Suppressor macrophage (primary cell): ENCODE measurements around the gene GNG7.
"Not testable (repeated sequence)": the region's sequence is repeated elsewhere in the genome, so short reads cannot be mapped to it uniquely, and the experiment has no call there.

Experiments
- DNase-seq, 4 experiments: peaks; one replicate each; pipeline ENCODE4 v3.0.0-alpha.2; 2020 to 2022

The GNG7 gene

GRCh38 chr19:2726904-2727639, 24.6 kb upstream of the GNG7 start:
- DNase-seq, result no peak

DNA sequence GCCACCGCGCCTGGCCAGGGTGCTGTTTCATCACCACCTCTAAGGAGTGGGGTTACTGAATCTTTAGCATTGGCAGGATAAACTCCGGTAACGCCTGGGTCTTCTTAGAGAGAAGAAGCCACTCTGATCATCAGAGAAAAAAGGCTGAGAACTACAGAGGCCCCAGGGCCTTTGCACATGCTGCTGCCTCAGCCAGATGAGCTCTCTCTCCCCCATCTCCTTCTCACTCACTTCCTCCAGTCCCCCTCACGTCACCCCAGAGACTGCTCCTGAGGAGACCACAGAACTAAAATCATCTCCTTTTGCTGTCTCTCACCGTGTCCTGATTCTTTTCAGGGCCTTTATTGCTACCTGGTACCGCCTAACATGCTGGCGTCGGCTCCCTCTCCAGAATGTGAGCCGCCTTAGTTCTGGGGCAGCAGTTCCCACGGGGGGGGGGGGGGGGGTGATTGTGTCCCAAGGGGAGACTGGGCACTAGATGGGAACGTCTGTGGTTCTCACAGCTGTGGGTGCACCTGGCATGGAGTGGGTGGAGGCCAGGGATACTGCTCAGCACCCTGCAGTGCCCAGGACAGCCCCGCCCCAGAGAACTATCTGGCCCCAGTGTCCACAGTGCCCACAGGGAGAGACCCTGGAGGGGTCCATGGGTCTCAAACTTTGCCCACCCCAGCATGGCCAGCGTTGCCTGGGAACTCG, 23.8 kb upstream of the GNG7 start:
- DNase-seq, result no peak

DNA sequence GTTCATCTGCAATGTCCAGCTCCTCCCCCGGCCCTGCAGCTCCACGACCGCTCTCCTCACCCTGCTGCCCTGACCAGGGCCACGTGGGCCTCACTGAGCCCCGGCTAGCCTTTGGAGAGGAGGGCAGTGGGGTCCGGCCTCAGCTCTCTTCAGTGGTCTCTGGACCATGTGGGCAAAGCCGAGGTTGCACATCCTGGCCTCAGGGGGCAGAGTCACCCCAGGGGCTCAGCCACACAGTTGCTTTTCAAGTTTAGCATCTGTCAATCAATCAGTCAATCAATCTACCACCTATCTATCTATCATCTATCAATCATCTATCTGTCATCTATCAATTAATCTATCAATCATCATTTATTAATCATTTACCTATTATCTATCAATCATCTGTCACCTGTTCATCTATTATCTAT, 21.7 kb upstream of the GNG7 start:
- no peak for DNase-seq

- peak in 2 of 4 experiments; percentile 25 to 50 for DNase-seq
Observed at GRCh38 chr19:2723747-2724146, 21.3 kb upstream of the GNG7 start.

DNA sequence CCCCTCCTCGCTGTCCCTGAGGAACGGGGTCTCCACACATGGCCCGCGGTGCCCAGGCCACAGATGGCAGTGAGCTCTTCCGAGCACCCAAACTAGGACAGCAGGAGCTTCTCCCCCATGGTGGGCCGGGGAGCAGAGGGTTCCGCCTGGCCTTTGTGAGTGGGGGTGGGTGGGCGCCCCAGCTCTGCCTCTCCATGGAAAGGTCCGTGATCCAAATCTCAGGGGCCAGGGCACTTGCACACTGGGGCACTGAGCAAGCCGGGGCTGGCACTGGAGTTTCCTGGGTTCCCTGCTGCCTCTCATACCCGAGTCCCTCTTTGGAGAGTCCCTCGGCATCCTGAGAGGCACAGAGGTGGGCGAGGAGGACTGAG, 20.8 kb upstream of the GNG7 start:
- DNase-seq, result no peak

DNA sequence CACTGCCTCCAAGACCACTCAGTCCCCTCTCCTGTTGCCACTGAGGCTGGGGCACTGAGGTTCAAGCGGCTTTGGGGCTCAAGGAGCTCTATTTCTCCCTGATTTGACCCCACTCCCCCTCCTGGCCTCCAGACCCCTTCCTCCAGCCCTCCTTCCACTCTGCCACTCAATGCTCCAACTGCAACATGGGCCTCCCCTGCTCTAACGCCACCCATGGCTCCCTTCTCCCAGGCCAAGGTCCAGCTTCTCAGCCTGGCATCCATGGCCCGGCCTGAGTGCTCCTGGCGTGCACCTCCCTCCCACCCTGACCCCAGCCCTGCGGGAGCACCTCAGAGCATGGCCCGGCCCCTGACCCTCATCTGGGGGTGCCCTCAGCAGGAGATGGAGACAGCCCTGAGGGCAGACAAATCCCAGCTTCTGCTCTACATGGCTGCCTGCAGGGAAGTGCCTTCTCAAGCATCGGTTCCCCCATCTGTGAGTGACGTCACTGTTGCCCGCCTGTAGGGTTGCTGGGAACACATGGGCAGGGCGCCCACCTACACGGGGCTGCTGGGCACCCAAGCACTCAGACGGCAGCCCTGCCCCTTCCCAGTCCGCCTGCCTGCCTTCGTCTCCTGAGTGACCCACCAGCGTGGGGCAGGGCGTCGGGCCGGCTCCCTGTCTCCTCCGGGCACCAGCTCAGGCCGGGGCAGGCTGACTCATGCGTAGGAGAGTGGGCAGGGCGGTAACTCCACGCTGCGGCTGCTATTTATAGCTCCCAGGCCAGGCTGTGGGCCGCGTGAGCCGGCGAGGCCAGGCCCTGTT, 20.2 kb upstream of the GNG7 start:
- DNase-seq, result peak; percentile 69 to 89 (median 82)

GRCh38 chr19:2721570-2722540, 19.4 kb upstream of the GNG7 start:
- DNase-seq, result no peak

DNA sequence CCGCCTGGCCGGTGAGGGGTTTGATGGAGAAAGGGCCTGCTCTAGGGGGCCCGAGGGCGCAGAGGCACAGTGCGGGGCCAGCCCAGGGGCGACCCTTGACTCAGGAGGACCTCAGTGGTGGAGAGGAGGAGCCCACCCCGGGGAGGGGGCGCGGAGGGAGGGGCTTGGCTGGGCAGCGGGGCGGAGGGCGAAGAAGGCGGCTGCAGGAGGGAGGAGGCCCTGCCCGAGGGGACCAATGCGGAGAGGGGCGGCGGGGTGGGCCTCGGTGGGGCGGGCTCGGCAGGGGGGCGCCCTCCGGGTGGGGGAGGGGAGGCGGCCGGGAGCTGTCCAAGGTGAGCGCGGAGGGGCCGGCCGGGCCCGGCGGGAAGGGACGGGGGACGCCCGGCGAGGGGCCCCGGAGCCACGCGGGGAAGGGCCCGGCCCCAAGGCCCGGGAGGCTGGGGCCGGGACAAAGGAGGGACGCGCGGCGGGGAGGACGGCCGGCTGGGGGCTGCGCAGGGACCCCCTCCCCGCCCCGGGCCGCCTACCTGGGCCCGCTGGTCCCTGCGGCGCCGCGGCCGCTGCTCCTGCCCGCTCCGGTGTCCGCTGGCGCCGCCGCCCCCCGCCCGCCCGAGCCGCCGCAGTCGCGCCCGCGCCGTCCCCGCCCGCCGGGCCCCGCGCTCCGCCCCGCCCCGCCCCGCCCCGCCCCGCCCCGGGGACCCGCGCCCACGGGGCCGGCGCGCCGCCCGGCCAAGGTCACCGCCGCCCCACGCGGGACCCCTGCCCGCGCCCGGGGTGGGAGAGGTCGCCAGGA, 18.5 kb upstream of the GNG7 start, which contains the start of gene DIRAS1:
DIRAS1 (minus strand) TSS at position 596 of the 793 bp plus-strand sequence. CDS start 3,566 bp downstream, outside the sequence.
- DNase-seq, result peak in 1 of 4 experiments; percentile 49

GRCh38 chr19:2719920-2720776, 17.7 kb upstream of the GNG7 start:
- peak; percentile 43 to 62 (median 53) for DNase-seq

DNA sequence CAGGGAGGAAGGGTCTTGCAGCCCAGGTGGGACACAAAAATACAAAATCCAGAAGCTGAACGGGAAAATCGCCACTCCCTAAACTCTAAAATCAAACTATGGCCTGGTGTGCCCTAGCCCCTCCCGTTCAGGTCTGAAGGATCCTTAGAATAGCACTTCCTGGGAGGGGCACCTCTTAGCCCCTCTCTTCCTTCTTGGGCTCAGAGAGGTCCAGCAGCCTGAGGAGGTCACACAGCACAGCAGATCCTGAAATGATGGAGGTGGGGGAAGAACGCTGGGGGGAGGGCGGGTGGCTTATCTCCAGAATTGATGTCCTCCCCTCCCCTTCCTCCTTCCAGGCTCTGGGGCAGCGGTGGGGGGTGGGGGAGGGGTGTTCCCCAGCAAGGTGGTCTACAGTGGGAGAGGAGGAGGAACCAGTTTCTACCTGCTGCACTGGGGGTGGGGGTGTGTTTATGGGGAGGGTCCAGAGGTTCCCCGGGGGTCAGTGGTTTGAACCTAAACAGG, 16.8 kb upstream of the GNG7 start:
- no peak for DNase-seq

- no peak for DNase-seq
Observed at GRCh38 chr19:2717638-2718541, 15.4 kb upstream of the GNG7 start.

GRCh38 chr19:2716722-2717637, 14.5 kb upstream of the GNG7 start:
- DNase-seq, result no peak

- no peak for DNase-seq
Observed at GRCh38 chr19:2716275-2716650, 13.8 kb upstream of the GNG7 start.

DNA sequence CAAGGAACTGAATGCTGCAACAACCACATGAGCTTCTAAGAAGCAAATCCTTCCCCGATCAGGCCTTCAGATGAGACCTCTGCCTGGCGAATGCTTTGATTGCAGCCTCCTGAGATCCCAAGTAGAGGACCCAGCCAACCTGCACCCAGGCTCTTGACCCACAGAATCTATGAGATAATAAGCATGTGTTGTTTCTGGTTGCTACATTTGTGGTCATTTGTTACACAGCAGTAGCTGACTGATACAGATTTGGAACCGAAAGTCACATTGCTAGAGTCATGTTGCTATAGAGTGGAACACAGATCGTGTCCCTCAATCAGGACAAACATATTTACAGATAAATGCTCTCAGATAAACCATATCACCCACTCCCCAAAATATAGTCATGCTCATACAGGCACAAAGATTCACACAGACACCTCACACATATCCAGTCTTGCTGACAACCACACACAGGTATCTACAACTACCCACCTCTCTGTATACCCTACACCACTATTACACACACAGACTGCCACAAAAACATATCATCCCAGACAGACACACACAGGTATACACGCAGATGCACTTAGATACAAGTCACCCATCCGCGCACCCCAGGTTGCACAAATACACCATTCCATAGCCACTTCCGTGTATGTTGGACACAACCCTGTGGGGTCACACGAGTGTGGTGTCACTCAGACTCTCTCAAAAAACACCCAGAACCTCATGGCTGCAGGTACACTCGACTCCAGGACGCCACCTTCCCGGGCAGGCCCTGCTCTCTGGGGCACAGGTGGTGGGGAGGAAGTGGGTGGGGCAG, 13.2 kb upstream of the GNG7 start:
- DNase-seq, result no peak

DNA sequence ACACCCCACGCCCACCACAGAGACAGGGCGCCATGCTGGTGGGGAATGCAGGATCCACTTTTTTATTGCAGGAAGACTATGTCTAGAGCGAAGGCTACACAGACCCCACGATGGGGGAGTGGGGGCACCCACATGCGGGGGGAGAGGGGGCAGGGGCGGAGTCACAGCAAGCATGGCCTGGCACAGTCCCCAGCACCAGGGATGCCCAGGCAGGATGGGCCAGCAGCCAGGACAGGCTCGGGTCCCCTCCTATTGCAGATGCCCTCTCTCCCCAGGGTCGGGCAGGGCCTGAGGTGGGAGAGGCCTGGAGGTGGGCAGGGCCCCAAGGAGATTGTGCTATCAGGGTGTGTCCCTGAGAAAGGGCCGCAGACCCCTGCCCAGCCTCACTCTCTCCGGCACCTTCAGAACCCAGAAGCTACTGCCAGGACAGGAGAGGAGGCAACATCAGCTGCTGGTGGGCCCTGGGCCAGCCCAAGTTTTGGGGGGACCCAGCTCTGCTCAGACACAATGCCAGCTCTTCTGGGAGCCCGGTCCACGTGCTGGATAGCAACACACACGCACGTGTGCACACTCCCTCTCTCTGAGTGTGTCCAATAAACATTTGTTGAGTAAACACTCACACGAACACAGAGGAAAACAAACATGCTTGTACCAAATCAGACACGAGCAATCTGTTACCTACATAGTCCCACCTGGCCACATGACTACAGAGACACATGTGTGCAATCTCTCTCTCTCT, 12.2 kb upstream of the GNG7 start:
- DNase-seq, result no peak

- DNase-seq, result not testable (repeated sequence)
Observed at GRCh38 chr19:2714102-2714501, 11.6 kb upstream of the GNG7 start.
